OCI-LY7 (cell line): ENCODE results near the gene CD59. TPM values are rescaled to one million over a fixed set of nuclear protein-coding genes. Genes with fewer than 3 reads are reported as not detected.

Experiments used
- BruUV-seq: library from RNA; stranded (reverse); fragments of 400-500 nt; replicated peaks from 2 replicates; lab custom pipeline; 2021; lab: Mats Ljungman, UMichigan
- CTCF ChIA-PET: fragments of 300-600 bp; sonication (Branson Sonifier 250); formaldehyde crosslinking; loops from one replicate; lab custom pipeline; 2022; ENCODE audit warnings: antibody characterized with exemption; ENCODE audit not compliant: unreplicated experiment; lab: Charles Lee
- POLR2A ChIA-PET: fragments of 300-600 bp; sonication (Branson Sonifier 250); formaldehyde crosslinking; loops from one replicate; lab custom pipeline; 2022; ENCODE audit warnings: antibody characterized with exemption; lab: Charles Lee
- DNase-seq: peaks from one replicate; pipeline ENCODE4 v3.0.0-alpha.2; 2015; ENCODE audit warnings: low spot score
- H2AFZ ChIP-seq: fragments of 200-600 bp; sonication (generic), shearing (Covaris generic); 2 replicates; pipeline ENCODE4 v1.6.1; 2014; ENCODE audit warnings: mild to moderate bottlenecking, antibody characterized with exemption, low read length, moderate library complexity
- H3K27ac ChIP-seq: fragments of 200-600 bp; sonication (generic); 2 replicates; pipeline ENCODE4 v1.5.1; 2014; ENCODE audit warnings: mixed run types, low read depth, mild to moderate bottlenecking, moderate library complexity, low read length, inconsistent platforms; ENCODE audit not compliant: poor library complexity, severe bottlenecking
- H3K36me3 ChIP-seq: fragments of 200-600 bp; sonication (generic); 2 replicates; pipeline ENCODE4 v1.6.1; 2014; ENCODE audit warnings: mild to moderate bottlenecking, antibody characterized with exemption, low read length, moderate library complexity, mixed read lengths; ENCODE audit not compliant: insufficient read depth
- H3K4me1 ChIP-seq: fragments of 200-600 bp; sonication (generic); 2 replicates; pipeline ENCODE4 v1.5.1; 2014; ENCODE audit warnings: mild to moderate bottlenecking, low read length; ENCODE audit not compliant: insufficient read depth, poor library complexity, severe bottlenecking
- H3K4me2 ChIP-seq: fragments of 200-600 bp; sonication (generic); 2 replicates; pipeline ENCODE4 v1.6.1; 2014; ENCODE audit warnings: mild to moderate bottlenecking, low read length
- H3K4me3 ChIP-seq: fragments of 200-600 bp; sonication (generic); 2 replicates; pipeline ENCODE4 v1.5.1; 2014; ENCODE audit warnings: mild to moderate bottlenecking, low read depth, low read length; ENCODE audit not compliant: poor library complexity, severe bottlenecking
- H3K79me2 ChIP-seq: fragments of 200-600 bp; sonication (generic); 2 replicates; pipeline ENCODE4 v1.6.1; 2016; ENCODE audit warnings: low read depth, mild to moderate bottlenecking, low read length, moderate library complexity, mixed read lengths; ENCODE audit not compliant: insufficient read depth
- H3K9me2 ChIP-seq: fragments of 200-600 bp; sonication (generic); 2 replicates; pipeline ENCODE4 v1.6.1; 2016; ENCODE audit warnings: mild to moderate bottlenecking, low read length, mixed read lengths; ENCODE audit not compliant: insufficient read depth
- H3K9me3 ChIP-seq: fragments of 200-600 bp; sonication (generic); 2 replicates; pipeline ENCODE4 v1.6.1; 2014; ENCODE audit warnings: mild to moderate bottlenecking, mixed run types, low read length, mixed read lengths
- H4K20me1 ChIP-seq: fragments of 200-600 bp; sonication (generic); 2 replicates; pipeline ENCODE4 v1.6.1; 2014; ENCODE audit warnings: mild to moderate bottlenecking, antibody characterized with exemption, low read length, moderate library complexity, mixed read lengths; ENCODE audit not compliant: insufficient read depth
- EZH2phosphoT487 ChIP-seq: fragments of 200-600 bp; sonication (generic); IDR thresholded peaks from 2 replicates; pipeline ENCODE4 v1.6.1; 2018; ENCODE audit warnings: low read depth, borderline replicate concordance, mild to moderate bottlenecking, mixed run types, antibody characterized with exemption, low read length, moderate library complexity, mixed read lengths
- intact Hi-C: fragments of 100-400 bp; cut with micrococcal nuclease; formaldehyde crosslinking; loops from one replicate; pipeline ENCODE4 v1.10.0; 2022; ENCODE audit not compliant: unreplicated experiment
- total RNA-seq, 2 experiments: library from RNA; depleted of rRNA in 1 of 2; stranded (reverse); fragments of >200 nt in 1 of 2; shearing (Covaris generic) in 1 of 2; gene quantifications; 2 replicates each; pipeline ENCODE4 v1.2.3, GENCODE V29; 2014 to 2022
- TF ChIP-seq, protein P1 (sequence below): fragments of 200-600 bp; sonication (generic); conservative IDR thresholded peaks from 2 replicates; pipeline ENCODE4 v1.5.1; 2014; ENCODE audit warnings: mild to moderate bottlenecking, antibody characterized with exemption, low read length, moderate library complexity, mixed read lengths

The CD59 gene
- total RNA-seq, 2 experiments from 2014 or later = 20.2 to 35.5 TPM

DNA sequence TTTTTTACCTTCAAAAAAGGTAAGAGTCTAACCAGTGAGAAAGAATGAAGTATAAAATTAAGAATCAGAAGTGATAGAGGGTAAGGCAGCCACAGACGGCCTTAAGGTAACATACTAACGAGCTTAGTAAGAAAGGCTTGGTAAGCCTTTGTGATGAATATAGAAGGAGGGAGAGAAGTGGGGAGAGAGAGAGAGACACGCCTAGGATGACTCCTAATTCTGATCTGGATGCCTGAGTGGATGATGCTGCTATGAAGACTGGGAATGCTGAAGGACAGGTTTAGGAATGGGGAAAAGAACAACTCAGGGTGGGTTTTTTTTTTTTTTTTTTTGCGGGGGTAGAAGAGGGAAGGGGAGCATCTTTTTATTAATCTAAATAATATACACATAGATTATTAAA, 33.3 kb upstream of the CD59 start:
- TF ChIP-seq, protein P1, sequence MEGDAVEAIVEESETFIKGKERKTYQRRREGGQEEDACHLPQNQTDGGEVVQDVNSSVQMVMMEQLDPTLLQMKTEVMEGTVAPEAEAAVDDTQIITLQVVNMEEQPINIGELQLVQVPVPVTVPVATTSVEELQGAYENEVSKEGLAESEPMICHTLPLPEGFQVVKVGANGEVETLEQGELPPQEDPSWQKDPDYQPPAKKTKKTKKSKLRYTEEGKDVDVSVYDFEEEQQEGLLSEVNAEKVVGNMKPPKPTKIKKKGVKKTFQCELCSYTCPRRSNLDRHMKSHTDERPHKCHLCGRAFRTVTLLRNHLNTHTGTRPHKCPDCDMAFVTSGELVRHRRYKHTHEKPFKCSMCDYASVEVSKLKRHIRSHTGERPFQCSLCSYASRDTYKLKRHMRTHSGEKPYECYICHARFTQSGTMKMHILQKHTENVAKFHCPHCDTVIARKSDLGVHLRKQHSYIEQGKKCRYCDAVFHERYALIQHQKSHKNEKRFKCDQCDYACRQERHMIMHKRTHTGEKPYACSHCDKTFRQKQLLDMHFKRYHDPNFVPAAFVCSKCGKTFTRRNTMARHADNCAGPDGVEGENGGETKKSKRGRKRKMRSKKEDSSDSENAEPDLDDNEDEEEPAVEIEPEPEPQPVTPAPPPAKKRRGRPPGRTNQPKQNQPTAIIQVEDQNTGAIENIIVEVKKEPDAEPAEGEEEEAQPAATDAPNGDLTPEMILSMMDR = no peak
- no peak for TF ChIP-seq EZH2phosphoT487
- Histone ChIP-seq H3K4me2 (no peak overlapping the region), H3K36me3 (peaks cover 24% of the 10 kb centered on the region), H3K79me2 (no peaks in the 10 kb centered on the region), H4K20me1 (no peaks in the 10 kb centered on the region), H3K4me1 (peaks cover 13% of the 10 kb centered on the region), H3K9me2 (no peaks in the 10 kb centered on the region), H3K4me3 (no peak overlapping the region), H2AFZ (no peak overlapping the region), H3K27ac (no peak overlapping the region), H3K9me3 (no peaks in the 10 kb centered on the region)
- intact Hi-C loops = no loop called here
- no TSS peak for BruUV-seq
- no peak for DNase-seq
- ChIA-PET POLR2A (no interaction called here), CTCF (no interaction called here)

DNA sequence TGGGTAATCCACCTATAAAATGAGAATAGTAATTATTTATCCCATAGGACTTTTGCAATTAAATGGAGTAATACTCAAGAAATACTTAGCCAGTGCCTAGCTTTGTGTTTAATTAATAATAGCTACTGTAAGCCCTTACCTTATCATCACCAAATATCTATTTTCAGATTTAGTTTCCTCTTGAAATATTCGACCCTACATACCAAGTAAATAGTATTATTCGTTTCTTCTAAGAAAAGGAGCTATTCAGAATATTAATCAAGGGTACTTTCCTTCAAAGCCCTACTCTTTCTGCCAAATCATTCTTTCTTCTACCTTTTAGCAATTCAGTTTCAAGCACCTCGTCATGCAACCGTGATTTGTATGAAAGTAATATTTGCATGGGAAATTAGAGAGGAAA, 31.4 kb upstream of the CD59 start:
- CTCF ChIA-PET = no interaction called here
- BruUV-seq = no TSS peak
- DNase-seq = no peak
- H3K9me2 ChIP-seq = no peaks in the 10 kb centered on the region
- H3K9me3 ChIP-seq = no peaks in the 10 kb centered on the region
- POLR2A ChIA-PET = interaction anchor here (0.5 to 1.6 kb wide), 4 partner anchors 10 to 650 kb away, joined by 4 to 9 read pairs (median 4); no protein-coding TSS in a partner anchor
- H3K36me3 ChIP-seq = peaks cover 33% of the 10 kb centered on the region
- H4K20me1 ChIP-seq = no peaks in the 10 kb centered on the region
- no peaks in the 10 kb centered on the region for H3K79me2 ChIP-seq
- intact Hi-C loops = no loop called here
- no peak overlapping the region for H3K4me2 ChIP-seq
- H3K4me3 ChIP-seq = no peak overlapping the region
- H3K27ac ChIP-seq = no peak overlapping the region
- H3K4me1 ChIP-seq = peaks cover 5% of the 10 kb centered on the region
- TF ChIP-seq EZH2phosphoT487 = no peak
- TF ChIP-seq, protein P1 = no peak
- H2AFZ ChIP-seq = no peak overlapping the region

DNA sequence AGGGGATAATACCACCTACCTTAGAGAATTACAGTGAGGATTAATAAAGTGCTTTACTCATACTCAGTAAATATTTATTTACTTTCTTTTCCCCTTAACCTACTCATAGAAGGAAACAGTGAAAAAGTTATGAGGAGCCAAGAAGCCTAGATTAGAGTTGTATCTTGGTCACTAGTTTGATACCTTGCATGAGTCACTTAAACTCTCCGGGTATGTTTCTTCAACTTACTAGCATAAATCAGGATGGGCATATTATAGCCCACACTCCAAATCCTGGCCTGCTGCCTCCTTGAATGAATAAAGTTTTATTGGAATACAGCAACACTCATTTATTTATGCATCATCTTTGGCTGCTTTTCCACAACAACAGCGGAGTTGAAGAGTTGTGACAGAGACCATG, 29.9 kb upstream of the CD59 start:
- DNase-seq = no peak
- CTCF ChIA-PET = no interaction called here
- POLR2A ChIA-PET = interaction anchor here (0.9 kb wide), 1 partner anchor 637 kb away, joined by 3 read pairs; no protein-coding TSS in a partner anchor
- BruUV-seq = no TSS peak
- Histone ChIP-seq H3K9me3 (no peaks in the 10 kb centered on the region), H3K36me3 (peaks cover 33% of the 10 kb centered on the region), H4K20me1 (no peaks in the 10 kb centered on the region), H3K4me1 (peaks cover 5% of the 10 kb centered on the region), H3K4me2 (no peak overlapping the region), H3K4me3 (no peak overlapping the region), H3K79me2 (no peaks in the 10 kb centered on the region), H3K27ac (no peak overlapping the region), H2AFZ (no peak overlapping the region), H3K9me2 (no peaks in the 10 kb centered on the region)
- intact Hi-C loops = no loop called here
- no peak for TF ChIP-seq EZH2phosphoT487
- TF ChIP-seq, protein P1 = no peak
